Measurements from ENCODE around the gene NOL3. TPM values are rescaled to one million over a fixed set of nuclear protein-coding genes. Genes with fewer than 3 reads are reported as not detected.
A peak's percentile ranks its signal among the peaks of the same experiment; 100 is the strongest.

The NOL3 gene
- total and polyA plus RNA-seq, 4 donors: 25.3 to 51.9 (median 41.2) TPM

- Histone ChIP-seq H3K9me3 (ENCODE audit: control insufficient read depth in 4 of 4, insufficient read depth in 3 of 4, low read length in 3 of 4) (no peaks in the 10 kb centered on the region), H3K4me1 (ENCODE audit: control insufficient read depth in 5 of 5, insufficient read depth in 5 of 5, low read length in 5 of 5) (peaks cover 8 to 23% (median 11%) of the 10 kb centered on the region in 5 donors), H3K27me3 (ENCODE audit: control insufficient read depth in 3 of 3, insufficient read depth in 3 of 3, low read length in 2 of 3) (no peaks in the 10 kb centered on the region), H3K9ac (ENCODE audit: insufficient read depth in 1 of 2, low read length in 2 of 2) (no peak overlapping the region), H3K36me3 (ENCODE audit: control insufficient read depth in 4 of 4, insufficient read depth in 4 of 4, low read length in 4 of 4) (peaks cover 12 to 26% (median 18%) of the 10 kb centered on the region in 4 donors), H3K4me3 (peak overlapping the region; percentile 26), H3K27ac (ENCODE audit: low read depth in 1 of 2, low read length in 1 of 2) (no peak overlapping the region)
- no peak for DNase-seq
- TF ChIP-seq CTCF (IDR thresholded peaks at IDR 0.05; ENCODE audit: control extremely low read depth, extremely low read depth): no peak
- 18 to 24% methylated on average over 9 of the region's 9 CpGs for WGBS, 2 donors
- no peak for ATAC-seq (ENCODE audit: insufficient read depth, low FRiP score)
Observed at GRCh38 chr16:67191411-67191994, 21.2 kb downstream of the NOL3 start.

GRCh38 chr16:67191995-67192681, 21.8 kb downstream of the NOL3 start, which contains the start of gene E2F4:
Gene E2F4 (plus strand): TSS chr16:67192155. CDS start chr16:67192228, 73 bp downstream.
- peak within 1 kb of the TSS; percentile 98 for H3K4me3 ChIP-seq
- H3K9ac ChIP-seq (ENCODE audit: insufficient read depth in 1 of 2, low read length in 2 of 2): peak within 1 kb of the TSS; percentile 40 to 61
- peaks cover 18 to 32% (median 23%) of the 10 kb centered on the region in 4 donors for H3K36me3 ChIP-seq (ENCODE audit: control insufficient read depth in 4 of 4, insufficient read depth in 4 of 4, low read length in 4 of 4)
- ATAC-seq (ENCODE audit: insufficient read depth, low FRiP score) (peak; percentile 98), DNase-seq (peak; percentile 88 to 95 (median 91))
- H3K4me1 ChIP-seq (ENCODE audit: control insufficient read depth in 5 of 5, insufficient read depth in 5 of 5, low read length in 5 of 5): peaks cover 8 to 23% (median 11%) of the 10 kb centered on the region in 5 donors
- no peaks in the 10 kb centered on the region for H3K9me3 ChIP-seq (ENCODE audit: control insufficient read depth in 4 of 4, insufficient read depth in 3 of 4, low read length in 3 of 4)
- H3K27me3 ChIP-seq (ENCODE audit: control insufficient read depth in 3 of 3, insufficient read depth in 3 of 3, low read length in 2 of 3): no peaks in the 10 kb centered on the region
- peak within 1 kb of the TSS; percentile 39 to 82 for H3K27ac ChIP-seq (ENCODE audit: low read depth in 1 of 2, low read length in 1 of 2)
- TF ChIP-seq CTCF (IDR thresholded peaks at IDR 0.05; ENCODE audit: control extremely low read depth, extremely low read depth): peak; percentile 34
- WGBS, 2 donors: 0 to 1% methylated on average over 43 to 54 of the region's 54 CpGs

GRCh38 chr16:67192781-67193361, 22.5 kb downstream of the NOL3 start:
- DNase-seq (no peak), ATAC-seq (ENCODE audit: insufficient read depth, low FRiP score) (no peak)
- peaks cover 19 to 39% (median 27%) of the 10 kb centered on the region in 4 donors for H3K36me3 ChIP-seq (ENCODE audit: control insufficient read depth in 4 of 4, insufficient read depth in 4 of 4, low read length in 4 of 4)
- H3K9me3 ChIP-seq (ENCODE audit: control insufficient read depth in 4 of 4, insufficient read depth in 3 of 4, low read length in 3 of 4): no peaks in the 10 kb centered on the region
- WGBS, 2 donors: 25 to 29% methylated on average over 17 of the region's 17 CpGs
- TF ChIP-seq CTCF (IDR thresholded peaks at IDR 0.05; ENCODE audit: control extremely low read depth, extremely low read depth): no peak
- peak overlapping the region; percentile 98 for H3K4me3 ChIP-seq
- peaks cover 8 to 23% (median 17%) of the 10 kb centered on the region in 5 donors for H3K4me1 ChIP-seq (ENCODE audit: control insufficient read depth in 5 of 5, insufficient read depth in 5 of 5, low read length in 5 of 5)
- no peaks in the 10 kb centered on the region for H3K27me3 ChIP-seq (ENCODE audit: control insufficient read depth in 3 of 3, insufficient read depth in 3 of 3, low read length in 2 of 3)
- H3K9ac ChIP-seq (ENCODE audit: insufficient read depth in 1 of 2, low read length in 2 of 2): peak overlapping the region; percentile 40 to 61
- peak overlapping the region; percentile 39 to 82 for H3K27ac ChIP-seq (ENCODE audit: low read depth in 1 of 2, low read length in 1 of 2)

All from lung (tissue), 12 donors.